Gastrocnemius medialis (tissue), 4 donors: ENCODE data around the gene PCBP2. TPM values are rescaled to one million over a fixed set of nuclear protein-coding genes. Genes with fewer than 3 reads are reported as not detected.

Experiments
- ATAC-seq, 2 donors: fragments of 150-250 bp; one replicate each; pipeline ENCODE4 v1.9.1; 2016
- DNase-seq, 2 donors: peaks; one replicate each; pipeline ENCODE4 v3.0.0-alpha.2; 2019
- H3K27ac ChIP-seq, 4 donors: fragments of 200-600 bp; sonication (generic); 1 replicate in 1 of 4; 2 replicates in 3 of 4; pipeline ENCODE4 v1.5.1; 2016 to 2018; ENCODE audit warnings: mild to moderate bottlenecking in 2 of 4, moderate library complexity in 1 of 4
- H3K27me3 ChIP-seq, 3 donors: fragments of 200-600 bp; sonication (generic) in 2 of 3; 1 replicate in 1 of 3; 2 replicates in 2 of 3; pipeline versions ENCODE4 v1.5.1 to v1.6.0; 2016 to 2019; ENCODE audit warnings: mild to moderate bottlenecking in 1 of 3, moderate library complexity in 1 of 3
- H3K36me3 ChIP-seq, 2 donors: fragments of 200-600 bp; sonication (generic) in 1 of 2; one replicate each; pipeline ENCODE4 v1.5.1; 2017 to 2018
- H3K4me1 ChIP-seq, 2 donors: fragments of 200-600 bp; sonication (generic) in 1 of 2; one replicate each; pipeline ENCODE4 v1.5.1; 2016 to 2017; ENCODE audit warnings: mild to moderate bottlenecking in 2 of 2
- H3K4me3 ChIP-seq, 4 donors: fragments of 200-600 bp; sonication (generic) in 3 of 4; 1 replicate in 1 of 4; 2 replicates in 3 of 4; pipeline ENCODE4 v1.5.1; 2016 to 2019; ENCODE audit warnings: mild to moderate bottlenecking in 2 of 4
- H3K9me3 ChIP-seq, 3 donors: fragments of 200-600 bp; sonication (generic) in 2 of 3; 1 replicate in 1 of 3; 2 replicates in 2 of 3; pipeline ENCODE4 v1.5.1; 2016 to 2019
- POLR2A ChIP-seq, 2 donors: fragments of 450-650 bp; IDR thresholded peaks; one replicate each; pipeline ENCODE4 v1.6.1; 2017; ENCODE audit warnings: antibody characterized with exemption in 2 of 2, mild to moderate bottlenecking in 2 of 2, moderate library complexity in 2 of 2
- in situ Hi-C, 4 donors: fragments of 200-750 bp; cut with MboI; loops; one replicate each; pipeline versions ENCODE4 v1.15.0 to v1.8.0; 2017; ENCODE audit warnings: low sequenced_read_pairs in 4 of 4
- intact Hi-C: fragments of 100-400 bp; cut with DNase I; formaldehyde crosslinking; loops from one replicate; pipeline ENCODE4 v1.15.1; 2023; ENCODE audit warnings: low total_unique reads
- total RNA-seq, 4 donors: library from RNA; depleted of rRNA; stranded (reverse); fragments of >200 nt; gene quantifications; one replicate each; pipeline versions ENCODE4 v1.1.0 to v1.2.3, GENCODE V29; 2016
- TF ChIP-seq, protein P1 (sequence below), 5 experiments: fragments of 450-650 bp in 3 of 5; fragments of 200-600 bp in 2 of 5; sonication (generic) in 2 of 5; IDR thresholded peaks in 4 of 5; conservative IDR thresholded peaks in 1 of 5; 1 replicate in 4 of 5; 2 replicates in 1 of 5; pipeline ENCODE4 v1.5.1; 2016 to 2019; ENCODE audit warnings: antibody characterized with exemption in 5 of 5, mild to moderate bottlenecking in 3 of 5, moderate library complexity in 3 of 5

PCBP2 gene
- total RNA-seq, 4 donors from 2014 or later = 113 to 257 (median 191) TPM

DNA sequence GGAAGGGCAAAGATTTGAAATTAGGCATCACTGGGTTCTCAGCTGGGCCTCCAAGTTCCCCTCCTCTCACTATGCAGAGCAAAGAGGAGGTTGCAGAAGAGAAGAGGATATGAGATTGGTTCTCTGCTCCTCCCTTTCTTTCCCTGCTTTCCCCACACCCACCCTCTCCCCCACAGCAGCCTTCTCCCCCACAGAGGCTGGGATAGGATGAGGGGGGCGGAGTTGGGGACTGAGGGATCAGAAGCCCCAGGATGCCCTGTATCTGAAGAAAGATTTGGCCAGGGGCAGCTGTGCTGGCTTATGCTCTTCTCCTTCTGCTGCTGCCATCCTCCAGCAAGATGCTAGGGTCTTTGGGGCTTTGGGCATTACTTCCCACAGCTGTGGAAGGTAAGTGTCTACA lies 28.3 kb upstream of the PCBP2 start, which contains the start of gene AMHR2:
Gene AMHR2 (plus strand): TSS at position 259 of the 400 bp plus-strand sequence. CDS start 80 bp downstream, at position 339.
- TF ChIP-seq POLR2A (IDR thresholded peaks at IDR 0.05) = no peak
- TF ChIP-seq, protein P1, sequence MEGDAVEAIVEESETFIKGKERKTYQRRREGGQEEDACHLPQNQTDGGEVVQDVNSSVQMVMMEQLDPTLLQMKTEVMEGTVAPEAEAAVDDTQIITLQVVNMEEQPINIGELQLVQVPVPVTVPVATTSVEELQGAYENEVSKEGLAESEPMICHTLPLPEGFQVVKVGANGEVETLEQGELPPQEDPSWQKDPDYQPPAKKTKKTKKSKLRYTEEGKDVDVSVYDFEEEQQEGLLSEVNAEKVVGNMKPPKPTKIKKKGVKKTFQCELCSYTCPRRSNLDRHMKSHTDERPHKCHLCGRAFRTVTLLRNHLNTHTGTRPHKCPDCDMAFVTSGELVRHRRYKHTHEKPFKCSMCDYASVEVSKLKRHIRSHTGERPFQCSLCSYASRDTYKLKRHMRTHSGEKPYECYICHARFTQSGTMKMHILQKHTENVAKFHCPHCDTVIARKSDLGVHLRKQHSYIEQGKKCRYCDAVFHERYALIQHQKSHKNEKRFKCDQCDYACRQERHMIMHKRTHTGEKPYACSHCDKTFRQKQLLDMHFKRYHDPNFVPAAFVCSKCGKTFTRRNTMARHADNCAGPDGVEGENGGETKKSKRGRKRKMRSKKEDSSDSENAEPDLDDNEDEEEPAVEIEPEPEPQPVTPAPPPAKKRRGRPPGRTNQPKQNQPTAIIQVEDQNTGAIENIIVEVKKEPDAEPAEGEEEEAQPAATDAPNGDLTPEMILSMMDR (IDR thresholded peaks at IDR 0.05 in 4 of 5, conservative IDR thresholded peaks at IDR 0.05 in 1 of 5) = no peak
- Histone ChIP-seq H3K27me3 (no peaks in the 10 kb centered on the region), H3K27ac (no peak within 1 kb of the TSS), H3K9me3 (no peaks in the 10 kb centered on the region), H3K4me1 (peaks cover 2 to 11% of the 10 kb centered on the region in 2 donors), H3K4me3 (no peak within 1 kb of the TSS), H3K36me3 (no peaks in the 10 kb centered on the region)
- no peak for ATAC-seq
- in situ Hi-C loops (loop anchor here (5.0 kb wide), 2 partner anchors 66 to 71 kb away; no protein-coding TSS in a partner anchor), intact Hi-C loops (loop anchor here (1.0 kb wide), 1 partner anchor 21 kb away; no protein-coding TSS in a partner anchor)
- DNase-seq = no peak

DNA sequence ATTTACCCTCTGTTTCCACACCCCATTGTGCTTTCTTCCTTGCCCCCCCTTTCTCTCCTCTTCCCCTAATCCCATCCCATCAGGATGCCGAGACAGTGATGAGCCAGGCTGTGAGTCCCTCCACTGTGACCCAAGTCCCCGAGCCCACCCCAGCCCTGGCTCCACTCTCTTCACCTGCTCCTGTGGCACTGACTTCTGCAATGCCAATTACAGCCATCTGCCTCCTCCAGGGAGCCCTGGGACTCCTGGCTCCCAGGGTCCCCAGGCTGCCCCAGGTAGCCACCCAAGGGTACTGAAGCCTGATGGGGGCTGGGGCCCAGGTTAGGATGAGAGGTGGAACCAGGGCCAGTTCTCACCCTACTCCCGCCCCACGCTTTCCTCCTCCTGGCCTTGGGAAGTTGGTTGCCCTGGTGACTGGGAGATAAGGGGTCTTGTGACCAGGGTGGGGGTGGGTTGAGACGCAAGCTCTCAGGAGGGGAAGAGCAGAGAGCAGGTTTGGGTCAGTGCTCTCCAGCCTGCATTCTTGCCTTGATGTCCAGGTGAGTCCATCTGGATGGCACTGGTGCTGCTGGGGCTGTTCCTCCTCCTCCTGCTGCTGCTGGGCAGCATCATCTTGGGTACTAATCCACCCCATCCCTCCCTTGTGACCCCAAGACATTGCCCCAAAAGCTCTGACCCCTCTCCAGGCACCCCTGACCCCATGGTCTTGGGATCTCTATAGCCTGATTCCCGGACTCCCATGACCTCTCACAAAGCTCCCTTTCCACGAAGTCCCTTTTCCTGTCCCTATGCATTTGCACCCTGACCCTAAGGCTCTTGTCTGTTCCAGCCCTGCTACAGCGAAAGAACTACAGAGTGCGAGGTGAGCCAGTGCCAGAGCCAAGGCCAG lies 27.0 kb upstream of the PCBP2 start:
- DNase-seq = no peak
- no peak for ATAC-seq
- no peaks in the 10 kb centered on the region for H3K36me3 ChIP-seq
- H3K4me1 ChIP-seq = peaks cover 2 to 11% of the 10 kb centered on the region in 2 donors
- no peak overlapping the region for H3K4me3 ChIP-seq
- intact Hi-C loops = no loop called here
- no peaks in the 10 kb centered on the region for H3K9me3 ChIP-seq
- no peak overlapping the region for H3K27ac ChIP-seq
- H3K27me3 ChIP-seq = no peaks in the 10 kb centered on the region
- no peak for TF ChIP-seq POLR2A (IDR thresholded peaks at IDR 0.05)
- TF ChIP-seq, protein P1 (IDR thresholded peaks at IDR 0.05 in 4 of 5, conservative IDR thresholded peaks at IDR 0.05 in 1 of 5) = no peak
- in situ Hi-C loops = loop anchor here (5.0 kb wide), 2 partner anchors 68 to 73 kb away; no protein-coding TSS in a partner anchor

- Histone ChIP-seq H3K27me3 (no peaks in the 10 kb centered on the region), H3K4me1 (peaks cover 2 to 11% of the 10 kb centered on the region in 2 donors), H3K4me3 (no peak overlapping the region), H3K9me3 (no peaks in the 10 kb centered on the region), H3K36me3 (no peaks in the 10 kb centered on the region), H3K27ac (no peak overlapping the region)
- ATAC-seq (no peak), DNase-seq (no peak)
- TF ChIP-seq POLR2A (IDR thresholded peaks at IDR 0.05) = no peak
- TF ChIP-seq, protein P1 (IDR thresholded peaks at IDR 0.05 in 4 of 5, conservative IDR thresholded peaks at IDR 0.05 in 1 of 5) = no peak
- in situ Hi-C loops = no loop called here
- intact Hi-C loops = no loop called here
These were observed 26.3 kb upstream of the PCBP2 start for GRCh38 chr12:53425515-53426150.

DNA sequence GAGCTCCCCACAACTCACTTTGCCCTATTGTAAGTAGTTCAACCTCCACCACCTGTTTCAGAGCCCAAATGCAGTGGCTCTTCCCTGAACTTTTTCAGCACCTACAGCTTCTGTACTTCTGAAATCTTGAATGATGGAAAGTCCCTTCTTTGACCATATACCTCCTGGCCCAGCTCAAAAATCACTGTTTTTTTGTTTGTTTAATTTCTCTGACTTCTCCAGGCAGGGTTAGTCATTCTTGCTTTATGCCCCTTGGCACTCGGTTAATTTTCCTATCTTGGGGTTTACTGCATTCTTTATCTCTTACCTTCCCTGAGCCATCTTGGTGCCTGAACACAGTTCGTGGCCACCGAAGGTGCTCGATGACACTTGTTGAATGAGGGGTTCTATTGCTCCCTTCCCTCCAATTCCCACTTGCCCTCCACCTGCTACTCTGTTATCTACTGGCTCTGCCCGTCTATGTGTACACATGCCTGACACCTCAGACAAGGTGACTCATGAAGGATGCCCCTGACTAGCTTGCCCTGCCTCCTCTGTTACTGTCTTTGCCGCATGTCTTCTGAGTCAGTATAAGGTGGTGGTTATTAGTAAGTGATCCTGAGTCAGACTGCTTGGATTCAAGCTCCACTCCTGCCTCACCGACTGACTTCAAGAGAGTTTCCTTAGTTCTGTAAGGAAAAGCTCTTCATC lies 23.9 kb upstream of the PCBP2 start:
- no peaks in the 10 kb centered on the region for H3K9me3 ChIP-seq
- ATAC-seq = no peak
- intact Hi-C loops = no loop called here
- no peak overlapping the region for H3K4me3 ChIP-seq
- no peak for DNase-seq
- no peaks in the 10 kb centered on the region for H3K27me3 ChIP-seq
- in situ Hi-C loops = no loop called here
- H3K4me1 ChIP-seq = peaks cover 2 to 8% of the 10 kb centered on the region in 2 donors
- H3K36me3 ChIP-seq = no peaks in the 10 kb centered on the region
- TF ChIP-seq, protein P1 (IDR thresholded peaks at IDR 0.05 in 4 of 5, conservative IDR thresholded peaks at IDR 0.05 in 1 of 5) = no peak
- TF ChIP-seq POLR2A (IDR thresholded peaks at IDR 0.05) = no peak
- peak overlapping the region in 3 of 4 donors; percentile 58 to 67 (median 62) for H3K27ac ChIP-seq
